ENCODE results near the gene PNRC2. TPM values are rescaled to one million over a fixed set of nuclear protein-coding genes. Genes with fewer than 3 reads are reported as not detected.
"Not testable (repeated sequence)": the region's sequence is repeated elsewhere in the genome, so short reads cannot be mapped to it uniquely, and the experiment has no call there.

Gene PNRC2
- total and polyA plus RNA-seq, 10 of the 15 experiments (the other 5 are each of a cell fraction or from before 2014, with no cell fraction given): 106 to 205 (median 163) TPM

DNA sequence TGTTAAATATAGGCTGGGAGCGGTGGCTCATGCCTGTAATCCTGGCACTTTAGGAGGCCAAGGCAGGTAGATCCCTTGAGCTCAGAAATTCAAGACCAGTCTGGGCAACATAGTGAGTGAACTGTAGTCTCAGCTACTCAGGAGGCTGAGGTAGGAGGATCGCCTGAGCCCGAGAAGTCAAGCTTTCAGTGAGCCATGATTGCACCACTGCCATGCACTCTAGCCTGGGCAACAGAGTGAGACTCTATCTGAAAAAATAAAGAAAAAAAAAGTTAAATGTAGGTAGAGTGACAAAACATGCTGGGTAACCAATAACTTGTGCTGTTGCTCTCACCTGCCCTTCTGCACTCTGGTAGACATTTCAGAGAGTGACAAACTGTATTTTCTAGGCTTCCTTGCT, 45.5 kb downstream of the PNRC2 start:
- Histone ChIP-seq H3K27me3 (replicated peaks in 1 of 2; ENCODE audit: control insufficient read depth in 2 of 2, insufficient read depth in 2 of 2, low read length in 1 of 2) (no peaks in the 10 kb centered on the region), H3K27ac (ENCODE audit: control insufficient read depth, insufficient read depth) (no peak overlapping the region), H2AFZ (ENCODE audit: control insufficient read depth, low read depth, low read length) (no peak overlapping the region), H3K36me3 (ENCODE audit: control insufficient read depth in 2 of 2, insufficient read depth in 2 of 2, low read length in 1 of 2) (no peaks in the 10 kb centered on the region), H3K4me3 (no peak overlapping the region), H4K20me1 (ENCODE audit: control insufficient read depth, insufficient read depth) (no peaks in the 10 kb centered on the region), H3K4me1 (ENCODE audit: control insufficient read depth, insufficient read depth, low read length) (peaks cover 5% of the 10 kb centered on the region; the same call in 1 of the 2 replicates), H3K9me3 (replicated peaks; ENCODE audit: control insufficient read depth, insufficient read depth, low read length) (no peaks in the 10 kb centered on the region; the same call in 2 of the 3 replicates), H3K79me2 (ENCODE audit: control insufficient read depth, insufficient read depth, low read length) (no peaks in the 10 kb centered on the region), H3K9ac (ENCODE audit: control insufficient read depth, insufficient read depth, low read length) (no peak overlapping the region), H3K4me2 (ENCODE audit: control insufficient read depth, insufficient read depth) (no peak overlapping the region)
- ATAC-seq (no peak), FAIRE-seq (no peak), DNase-seq (ENCODE audit: low read depth, low spot score) (no peak)
- WGBS (ENCODE audit: insufficient coverage, insufficient replicate concordance, low lambda C conversion rate, missing lambda C conversion rate): 86% methylated on average over 3 of the region's 3 CpGs
- TF ChIP-seq MTA2 (IDR thresholded peaks at IDR 0.05; ENCODE audit: low read depth): no peak
- TF ChIP-seq TCF3 (IDR thresholded peaks at IDR 0.05; ENCODE audit: borderline replicate concordance, insufficient read depth, low read depth, low read length): no peak
- in situ Hi-C loops (cut with MboI): no loop called here
- BruUV-seq (replicated peaks): no TSS peak
- intact Hi-C loops (cut with micrococcal nuclease; ENCODE audit: unreplicated experiment): no loop called here
- SMC1A ChIA-PET (ENCODE audit: uncharacterized antibody, unreplicated experiment): interaction anchor here (1.0 to 4.6 kb wide), 7 partner anchors 11 to 49 kb away, joined by 3 to 63 read pairs (median 16); partner anchors contain the start of gene SRSF10
- POLR2A ChIA-PET: interaction anchor here (2.3 kb wide), 1 partner anchor 25 kb away, joined by 11 read pairs; the partner anchor contains the start of gene SRSF10
- RAD21 ChIA-PET (ENCODE audit: unreplicated experiment): interaction anchor here (1.3 to 1.6 kb wide), 2 partner anchors 92 to 195 kb away, joined by 3 read pairs; partner anchors contain the start of gene CNR2
- CTCF ChIA-PET: interaction anchor here (1.2 to 7.2 kb wide), 3 partner anchors 9 to 48 kb away, joined by 3 to 51 read pairs (median 10); no protein-coding TSS in a partner anchor

DNA sequence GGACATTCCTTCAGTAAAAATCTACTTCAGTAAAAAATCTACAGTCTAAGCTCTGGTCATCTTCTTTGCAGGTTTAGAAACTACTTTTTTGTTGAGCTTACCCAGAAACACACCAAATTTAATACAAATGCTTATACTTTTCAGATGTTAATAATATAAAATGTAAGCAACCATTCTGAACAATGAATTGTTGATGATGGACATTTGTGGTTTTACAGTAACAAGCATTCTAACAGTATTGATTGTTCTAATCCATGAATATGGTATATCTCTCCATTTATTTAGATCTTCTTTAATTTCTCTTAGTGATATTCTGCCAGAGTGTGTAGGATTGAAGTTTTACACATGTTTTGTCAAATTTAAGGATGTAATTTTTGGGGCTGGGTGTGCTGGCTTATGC, 47.5 kb downstream of the PNRC2 start:
- no peaks in the 10 kb centered on the region; the same call in 2 of the 3 replicates for H3K9me3 ChIP-seq (replicated peaks; ENCODE audit: control insufficient read depth, insufficient read depth, low read length)
- CTCF ChIA-PET: interaction anchor here (1.6 to 7.2 kb wide), 2 partner anchors 20 to 59 kb away, joined by 6 to 51 read pairs; no protein-coding TSS in a partner anchor
- intact Hi-C loops (cut with micrococcal nuclease; ENCODE audit: unreplicated experiment): no loop called here

DNA sequence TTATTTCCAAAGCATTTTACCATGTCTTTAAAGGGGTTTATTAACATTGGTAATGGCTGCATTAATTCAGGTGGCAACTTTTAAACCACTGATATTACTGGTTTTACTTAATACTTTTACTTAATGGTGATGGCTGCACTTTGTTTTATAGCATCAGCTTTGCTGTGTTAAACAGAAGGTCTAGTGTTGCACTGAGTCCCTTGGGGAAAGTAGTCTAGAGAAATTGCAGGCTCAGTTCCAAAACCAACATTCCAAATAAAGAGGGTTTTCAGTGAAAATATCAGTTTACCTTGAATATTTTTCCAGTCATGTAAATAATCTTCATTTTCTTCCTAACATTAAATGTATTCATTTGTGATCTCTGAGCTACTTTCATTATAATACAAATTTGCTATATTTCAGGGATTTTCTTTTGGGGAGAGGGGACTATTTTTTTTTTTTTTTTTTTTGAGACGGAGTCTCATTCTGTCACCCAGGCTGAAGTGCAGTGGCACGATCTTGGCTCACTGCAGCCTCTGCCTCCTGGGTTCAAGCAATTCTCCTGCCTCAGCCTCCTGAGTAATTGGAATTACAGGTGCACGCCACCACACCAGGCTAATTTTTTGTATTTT, 49.1 kb downstream of the PNRC2 start:
- POLR2A ChIA-PET: interaction anchor here (0.6 to 1.2 kb wide), 4 partner anchors 20 to 716 kb away, joined by 3 read pairs; no protein-coding TSS in a partner anchor
- H3K36me3 ChIP-seq (ENCODE audit: control insufficient read depth in 2 of 2, insufficient read depth in 2 of 2, low read length in 1 of 2); H3K4me1 ChIP-seq (ENCODE audit: control insufficient read depth, insufficient read depth, low read length); H3K27ac ChIP-seq (ENCODE audit: control insufficient read depth, insufficient read depth); H3K27me3 ChIP-seq (replicated peaks in 1 of 2; ENCODE audit: control insufficient read depth in 2 of 2, insufficient read depth in 2 of 2, low read length in 1 of 2); H2AFZ ChIP-seq (ENCODE audit: control insufficient read depth, low read depth, low read length); H3K9ac ChIP-seq (ENCODE audit: control insufficient read depth, insufficient read depth, low read length); in situ Hi-C loops (cut with MboI); H3K9me3 ChIP-seq (replicated peaks; ENCODE audit: control insufficient read depth, insufficient read depth, low read length); SMC1A ChIA-PET (ENCODE audit: uncharacterized antibody, unreplicated experiment); DNase-seq (ENCODE audit: low read depth, low spot score); H4K20me1 ChIP-seq (ENCODE audit: control insufficient read depth, insufficient read depth); H3K4me3 ChIP-seq; FAIRE-seq; H3K4me2 ChIP-seq (ENCODE audit: control insufficient read depth, insufficient read depth); intact Hi-C loops (cut with micrococcal nuclease; ENCODE audit: unreplicated experiment); H3K79me2 ChIP-seq (ENCODE audit: control insufficient read depth, insufficient read depth, low read length); BruUV-seq (replicated peaks); ATAC-seq: not testable (repeated sequence)
- whole genome bisulfite sequencing (ENCODE audit: insufficient coverage, insufficient replicate concordance, low lambda C conversion rate, missing lambda C conversion rate): 85% methylated on average over 1 of the region's 3 CpGs
- RAD21 ChIA-PET (ENCODE audit: unreplicated experiment): interaction anchor here (0.7 to 1.2 kb wide), 3 partner anchors 19 to 40 kb away, joined by 3 read pairs; no protein-coding TSS in a partner anchor
- CTCF ChIA-PET: interaction anchor here (1.2 to 7.2 kb wide), 3 partner anchors 18 to 56 kb away, joined by 3 to 51 read pairs (median 7); no protein-coding TSS in a partner anchor

More for the DNA sequence above, 47.5 kb downstream of the PNRC2 start:
- no TSS peak for BruUV-seq (replicated peaks)
- ATAC-seq (no peak), FAIRE-seq (no peak), DNase-seq (ENCODE audit: low read depth, low spot score) (no peak)
- no peak overlapping the region for H3K4me2 ChIP-seq (ENCODE audit: control insufficient read depth, insufficient read depth)
- H3K27me3 ChIP-seq (replicated peaks in 1 of 2; ENCODE audit: control insufficient read depth in 2 of 2, insufficient read depth in 2 of 2, low read length in 1 of 2): no peaks in the 10 kb centered on the region
- no peak for TF ChIP-seq TARDBP (IDR thresholded peaks at IDR 0.05; ENCODE audit: borderline replicate concordance)
- TF ChIP-seq NFYB (IDR thresholded peaks at IDR 0.05; ENCODE audit: insufficient read depth, low read depth, low read length): no peak
- no peak for TF ChIP-seq STAT3 (IDR thresholded peaks at IDR 0.05; ENCODE audit: low read depth, low read length)
- no peak for TF ChIP-seq ZNF24 (IDR thresholded peaks at IDR 0.05)
- TF ChIP-seq STAT1 (conservative IDR thresholded peaks at IDR 0.05): no peak
- TF ChIP-seq NR2F1 (conservative IDR thresholded peaks at IDR 0.05): no peak
- TF ChIP-seq, protein P1, sequence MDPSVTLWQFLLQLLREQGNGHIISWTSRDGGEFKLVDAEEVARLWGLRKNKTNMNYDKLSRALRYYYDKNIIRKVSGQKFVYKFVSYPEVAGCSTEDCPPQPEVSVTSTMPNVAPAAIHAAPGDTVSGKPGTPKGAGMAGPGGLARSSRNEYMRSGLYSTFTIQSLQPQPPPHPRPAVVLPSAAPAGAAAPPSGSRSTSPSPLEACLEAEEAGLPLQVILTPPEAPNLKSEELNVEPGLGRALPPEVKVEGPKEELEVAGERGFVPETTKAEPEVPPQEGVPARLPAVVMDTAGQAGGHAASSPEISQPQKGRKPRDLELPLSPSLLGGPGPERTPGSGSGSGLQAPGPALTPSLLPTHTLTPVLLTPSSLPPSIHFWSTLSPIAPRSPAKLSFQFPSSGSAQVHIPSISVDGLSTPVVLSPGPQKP (IDR thresholded peaks at IDR 0.05; ENCODE audit: low read depth, low read length): no peak
- TF ChIP-seq RAD21 (IDR thresholded peaks at IDR 0.05; ENCODE audit: insufficient read depth, low read depth, low read length): no peak
- no peaks in the 10 kb centered on the region for H3K79me2 ChIP-seq (ENCODE audit: control insufficient read depth, insufficient read depth, low read length)
- H3K4me1 ChIP-seq (ENCODE audit: control insufficient read depth, insufficient read depth, low read length): peaks cover 5% of the 10 kb centered on the region; the same call in 1 of the 2 replicates
- in situ Hi-C loops (cut with MboI): no loop called here
- ChIA-PET RAD21 (ENCODE audit: unreplicated experiment) (no interaction called here), SMC1A (ENCODE audit: uncharacterized antibody, unreplicated experiment) (interaction anchor here (0.6 to 1.1 kb wide), 4 partner anchors 10 to 39 kb away, joined by 3 to 4 read pairs (median 3); no protein-coding TSS in a partner anchor), POLR2A (interaction anchor here (0.8 kb wide), 1 partner anchor 31 kb away, joined by 3 read pairs; no protein-coding TSS in a partner anchor)
- no peak overlapping the region for H3K9ac ChIP-seq (ENCODE audit: control insufficient read depth, insufficient read depth, low read length)
- no peak overlapping the region for H3K27ac ChIP-seq (ENCODE audit: control insufficient read depth, insufficient read depth)
- H4K20me1 ChIP-seq (ENCODE audit: control insufficient read depth, insufficient read depth): no peaks in the 10 kb centered on the region
- H3K36me3 ChIP-seq (ENCODE audit: control insufficient read depth in 2 of 2, insufficient read depth in 2 of 2, low read length in 1 of 2): no peaks in the 10 kb centered on the region
- no peak overlapping the region for H2AFZ ChIP-seq (ENCODE audit: control insufficient read depth, low read depth, low read length)
- no peak overlapping the region for H3K4me3 ChIP-seq
